OCI-LY3 (cell line): ENCODE results near the gene HSD17B12.

Experiments used
- H2AFZ ChIP-seq: fragments of 200-600, 300-600 bp; shearing (Covaris generic); 2 replicates; pipeline ENCODE4 v1.6.0; 2014; ENCODE audit warnings: antibody characterized with exemption, low read depth, low read length
- H3K27ac ChIP-seq: fragments of 200-600, 300-600 bp; sonication (generic); 2 replicates; pipeline ENCODE4 v1.5.1; 2014; ENCODE audit warnings: mild to moderate bottlenecking, low read length, moderate library complexity, mixed read lengths
- H3K27me3 ChIP-seq: fragments of 200-600, 300-600 bp; sonication (generic); 2 replicates; pipeline ENCODE4 v1.6.1; 2014; ENCODE audit warnings: low read depth, low read length, mixed read lengths
- H3K36me3 ChIP-seq: fragments of 200-600, 300-600 bp; sonication (generic); replicated peaks from 2 replicates; pipeline ENCODE3; 2014; ENCODE audit warnings: low read depth, low read length, mixed read lengths
- H3K4me1 ChIP-seq: fragments of 300-600, 200-600 bp; sonication (generic); 2 replicates; pipeline ENCODE4 v1.6.1; 2014; ENCODE audit warnings: low read length, mixed read lengths
- H3K4me2 ChIP-seq: fragments of 200-600, 300-600 bp; sonication (generic); 2 replicates; pipeline ENCODE4 v1.6.1; 2014; ENCODE audit warnings: low read length, mixed read lengths
- H3K4me3 ChIP-seq: fragments of 300-600, 200-600 bp; sonication (generic); 2 replicates; pipeline ENCODE4 v1.5.1; 2014; ENCODE audit warnings: antibody characterized with exemption, mild to moderate bottlenecking, low read length, moderate library complexity
- H3K79me2 ChIP-seq: fragments of 300-600, 200-600 bp; shearing (Covaris generic); 2 replicates; pipeline ENCODE4 v1.6.1; 2014; ENCODE audit warnings: mild to moderate bottlenecking, low read length, mixed read lengths
- H3K9ac ChIP-seq: fragments of 300-600, 200-600 bp; shearing (Covaris generic); 2 replicates; pipeline ENCODE4 v1.6.0; 2014; ENCODE audit warnings: mild to moderate bottlenecking, low read length, moderate library complexity
- H3K9me3 ChIP-seq: fragments of 200-600, 300-600 bp; shearing (Covaris generic); 2 replicates; pipeline ENCODE4 v1.6.1; 2014; ENCODE audit warnings: low read length, mixed read lengths; ENCODE audit not compliant: insufficient read depth
- H4K20me1 ChIP-seq: fragments of 200-600, 300-600 bp; sonication (generic); 2 replicates; pipeline ENCODE4 v1.6.1; 2016; ENCODE audit warnings: low read length, mixed read lengths; ENCODE audit not compliant: insufficient read depth
- CTCF ChIP-seq: fragments of 200-600, 300-600 bp; sonication (generic); IDR thresholded peaks from 2 replicates; pipeline ENCODE4 v1.5.1; 2014; ENCODE audit warnings: antibody characterized with exemption, low read length, low read depth
- EZH2phosphoT487 ChIP-seq: fragments of 200-600 bp; shearing (Covaris generic); IDR thresholded peaks from 2 replicates; pipeline ENCODE4 v1.6.1; 2018; ENCODE audit warnings: antibody characterized with exemption, mixed run types, low read depth

The HSD17B12 gene

DNA sequence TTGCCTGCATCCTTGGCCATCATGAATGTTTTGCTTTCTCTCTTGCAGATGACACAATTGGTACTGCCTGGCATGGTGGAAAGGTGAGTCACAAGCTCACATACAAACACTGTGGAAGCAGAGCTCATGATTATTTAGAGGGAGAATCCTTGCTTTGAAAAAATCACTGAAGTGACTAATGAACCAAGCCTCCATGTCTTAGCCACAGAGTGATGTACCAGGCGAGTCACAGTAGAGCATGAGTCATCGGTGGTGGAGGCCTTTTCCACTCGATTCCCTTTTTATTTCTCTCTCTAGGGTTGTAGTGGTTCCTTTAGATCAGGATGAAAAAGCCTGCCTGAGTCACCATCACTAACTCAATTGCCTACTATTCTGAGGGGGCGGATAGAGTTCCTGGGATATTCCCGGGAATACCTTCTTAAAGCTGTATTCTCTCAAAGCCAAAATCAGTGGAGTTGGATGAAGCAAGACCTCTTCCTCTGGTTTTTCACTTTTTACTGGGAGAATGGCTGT, 150.4 kb downstream of the HSD17B12 start:
- Histone ChIP-seq H3K4me1 (no peaks in the 10 kb centered on the region), H3K79me2 (no peaks in the 10 kb centered on the region), H3K4me3 (no peak overlapping the region), H4K20me1 (peaks cover 4% of the 10 kb centered on the region; the same call in 1 of the 2 replicates), H3K27ac (no peak overlapping the region), H3K27me3 (no peaks in the 10 kb centered on the region), H3K9ac (no peak overlapping the region), H3K9me3 (no peaks in the 10 kb centered on the region), H3K4me2 (no peak overlapping the region), H3K36me3 (peaks cover 10% of the 10 kb centered on the region), H2AFZ (no peak overlapping the region)
- TF ChIP-seq EZH2phosphoT487 (no peak), CTCF (no peak)

DNA sequence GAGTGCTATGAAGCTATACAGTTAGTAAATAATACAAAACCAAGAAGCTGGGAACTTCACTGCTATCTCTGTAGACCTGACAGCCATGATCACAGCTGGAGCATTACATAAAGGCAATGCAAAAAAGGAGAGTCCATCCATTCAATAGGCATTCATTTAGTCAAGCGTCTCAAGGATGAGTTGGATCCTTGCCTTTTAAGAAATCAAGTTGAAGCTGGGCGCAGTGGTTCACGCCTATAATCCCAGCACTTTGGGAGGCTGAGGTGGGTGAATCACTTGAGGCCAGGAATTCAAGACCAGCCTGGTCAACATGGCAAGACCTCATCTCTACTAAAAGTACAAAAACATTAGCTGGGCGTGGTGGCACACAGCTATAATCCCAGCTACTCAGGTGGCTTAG, 152.0 kb downstream of the HSD17B12 start:
- TF ChIP-seq CTCF (no peak), EZH2phosphoT487 (no peak)
- Histone ChIP-seq H3K4me3 (no peak overlapping the region), H3K36me3 (peaks cover 10% of the 10 kb centered on the region), H4K20me1 (peaks cover 6% of the 10 kb centered on the region), H3K79me2 (no peaks in the 10 kb centered on the region), H3K27me3 (no peaks in the 10 kb centered on the region), H2AFZ (no peak overlapping the region), H3K9ac (no peak overlapping the region), H3K9me3 (no peaks in the 10 kb centered on the region), H3K4me2 (no peak overlapping the region), H3K27ac (no peak overlapping the region), H3K4me1 (peaks cover 7% of the 10 kb centered on the region)

DNA sequence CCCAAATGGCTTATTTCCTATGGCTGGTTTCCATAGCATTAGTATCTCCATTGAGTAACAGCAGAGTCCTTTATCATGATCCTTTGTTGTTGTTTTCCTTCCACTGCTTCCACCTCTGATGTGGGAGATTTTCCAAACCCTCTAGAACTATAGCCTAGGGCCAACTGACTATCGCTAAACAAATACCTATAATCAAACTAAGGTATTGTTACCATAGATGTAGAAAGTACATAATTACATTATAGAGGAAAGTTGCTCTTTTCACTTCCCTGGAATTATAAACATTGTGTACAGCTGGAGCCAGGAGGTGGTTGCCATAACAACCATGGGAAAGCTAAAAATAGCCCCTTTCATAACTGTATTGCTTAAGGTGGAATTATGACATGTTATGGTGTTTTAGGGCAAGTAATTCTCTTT, 153.1 kb downstream of the HSD17B12 start:
- H3K27ac ChIP-seq, result no peak overlapping the region
- no peak overlapping the region for H3K4me3 ChIP-seq
- no peak overlapping the region for H2AFZ ChIP-seq
- TF ChIP-seq EZH2phosphoT487, result no peak
- TF ChIP-seq CTCF, result no peak
- H3K4me1 ChIP-seq, result peaks cover 17% of the 10 kb centered on the region
- no peaks in the 10 kb centered on the region for H3K9me3 ChIP-seq
- no peak overlapping the region for H3K9ac ChIP-seq
- peaks cover 13% of the 10 kb centered on the region for H3K36me3 ChIP-seq
- no peaks in the 10 kb centered on the region for H3K79me2 ChIP-seq
- H3K4me2 ChIP-seq, result no peak overlapping the region
- H3K27me3 ChIP-seq, result no peaks in the 10 kb centered on the region
- H4K20me1 ChIP-seq, result peaks cover 10% of the 10 kb centered on the region

DNA sequence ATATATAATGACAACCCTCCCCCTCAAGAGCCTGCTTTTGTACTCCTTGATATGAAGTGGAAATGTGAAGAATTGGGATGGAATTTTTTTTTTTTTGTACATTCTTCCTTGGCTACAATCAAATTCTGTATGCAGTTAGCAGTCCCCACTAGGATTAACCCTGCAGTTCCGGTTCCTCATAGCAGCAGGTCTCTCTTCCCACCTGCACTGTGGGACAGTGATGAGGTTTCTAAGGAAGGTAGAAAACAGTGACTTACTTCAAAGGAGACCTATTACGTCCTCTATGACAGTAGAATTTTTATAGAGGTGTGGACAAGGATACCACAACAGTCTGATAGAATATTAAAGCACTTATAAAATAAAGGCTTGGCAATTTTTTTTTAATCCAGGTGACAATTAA, 153.7 kb downstream of the HSD17B12 start:
- peaks cover 18% of the 10 kb centered on the region for H3K36me3 ChIP-seq
- no peaks in the 10 kb centered on the region for H3K79me2 ChIP-seq
- H3K4me3 ChIP-seq, result no peak overlapping the region
- H3K9me3 ChIP-seq, result no peaks in the 10 kb centered on the region
- no peaks in the 10 kb centered on the region for H3K27me3 ChIP-seq
- peaks cover 17% of the 10 kb centered on the region for H3K4me1 ChIP-seq
- H3K9ac ChIP-seq, result no peak overlapping the region
- H2AFZ ChIP-seq, result no peak overlapping the region
- no peak overlapping the region for H3K27ac ChIP-seq
- TF ChIP-seq CTCF, result no peak
- no peak for TF ChIP-seq EZH2phosphoT487
- H3K4me2 ChIP-seq, result no peak overlapping the region
- H4K20me1 ChIP-seq, result peaks cover 10% of the 10 kb centered on the region
